DND-41 (cell line): Measurements from ENCODE around the gene ZNF398.

Source experiments
- EZH2 ChIP-seq: IDR thresholded peaks from 3 replicates; pipeline ENCODE4 v1.6.1; 2012; ENCODE audit warnings: borderline replicate concordance, low read depth, mild to moderate bottlenecking, moderate library complexity, low read length, inconsistent platforms; ENCODE audit not compliant: severe bottlenecking
- TF ChIP-seq, protein P1 (sequence below): IDR thresholded peaks from 2 replicates; pipeline ENCODE4 v1.5.1; 2012; ENCODE audit warnings: borderline replicate concordance, low read length, moderate library complexity, mild to moderate bottlenecking; ENCODE audit not compliant: poor library complexity, severe bottlenecking; ENCODE audit errors: extremely low read depth

DNA sequence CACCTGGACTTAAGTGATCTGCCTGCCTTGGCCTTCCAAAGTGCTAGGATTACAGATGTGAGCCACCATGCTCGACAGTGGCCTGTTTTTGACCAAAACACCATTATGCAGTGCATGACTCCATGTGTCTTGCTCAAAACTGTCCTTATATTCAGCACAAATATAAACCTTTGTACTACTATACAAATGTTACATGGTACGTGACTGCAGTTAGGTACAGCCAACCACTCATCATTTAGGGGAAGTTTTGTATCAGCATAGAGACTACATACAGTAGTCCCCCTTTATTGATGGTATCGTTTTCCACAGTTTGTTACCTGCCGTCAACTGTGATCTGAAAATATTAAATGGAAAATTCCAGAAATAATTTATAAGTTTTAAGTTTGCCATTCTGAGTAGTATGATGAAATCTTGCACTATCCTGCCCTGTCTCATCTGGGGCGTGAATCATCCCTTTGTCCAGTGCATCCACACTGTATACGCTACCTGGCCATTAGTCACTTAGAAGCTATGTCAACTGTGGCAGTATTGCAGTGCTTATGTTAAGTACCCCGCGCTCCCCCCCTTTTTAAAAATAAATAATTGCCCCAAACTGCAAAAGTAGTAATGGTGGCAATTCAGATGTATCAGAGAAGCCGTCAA is 24.8 kb downstream of the ZNF398 start:
- TF ChIP-seq, protein P1, sequence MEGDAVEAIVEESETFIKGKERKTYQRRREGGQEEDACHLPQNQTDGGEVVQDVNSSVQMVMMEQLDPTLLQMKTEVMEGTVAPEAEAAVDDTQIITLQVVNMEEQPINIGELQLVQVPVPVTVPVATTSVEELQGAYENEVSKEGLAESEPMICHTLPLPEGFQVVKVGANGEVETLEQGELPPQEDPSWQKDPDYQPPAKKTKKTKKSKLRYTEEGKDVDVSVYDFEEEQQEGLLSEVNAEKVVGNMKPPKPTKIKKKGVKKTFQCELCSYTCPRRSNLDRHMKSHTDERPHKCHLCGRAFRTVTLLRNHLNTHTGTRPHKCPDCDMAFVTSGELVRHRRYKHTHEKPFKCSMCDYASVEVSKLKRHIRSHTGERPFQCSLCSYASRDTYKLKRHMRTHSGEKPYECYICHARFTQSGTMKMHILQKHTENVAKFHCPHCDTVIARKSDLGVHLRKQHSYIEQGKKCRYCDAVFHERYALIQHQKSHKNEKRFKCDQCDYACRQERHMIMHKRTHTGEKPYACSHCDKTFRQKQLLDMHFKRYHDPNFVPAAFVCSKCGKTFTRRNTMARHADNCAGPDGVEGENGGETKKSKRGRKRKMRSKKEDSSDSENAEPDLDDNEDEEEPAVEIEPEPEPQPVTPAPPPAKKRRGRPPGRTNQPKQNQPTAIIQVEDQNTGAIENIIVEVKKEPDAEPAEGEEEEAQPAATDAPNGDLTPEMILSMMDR = no peak
- TF ChIP-seq EZH2 = no peak
